Adrenal gland (tissue), 12 donors: ENCODE results near the gene KCNT1. TPM values are rescaled to one million over a fixed set of nuclear protein-coding genes. Genes with fewer than 3 reads are reported as not detected.

ENCODE experiments used
- DNase-seq, 7 donors: peaks; one replicate each; pipeline ENCODE4 v3.0.0-alpha.2; 2019 to 2020
- H3K27ac ChIP-seq, 5 donors: fragments of 200-600 bp; sonication (generic) in 4 of 5; 1 replicate in 3 of 5; 2 replicates in 2 of 5; pipeline versions ENCODE4 v1.5.1 to v1.8.0; 2016 to 2020; ENCODE audit warnings: mild to moderate bottlenecking in 1 of 5
- H3K27me3 ChIP-seq: fragments of 200-600 bp; 2 replicates; pipeline ENCODE4 v1.8.0; 2021
- H3K36me3 ChIP-seq, 2 donors: fragments of 200-600 bp; replicated peaks in 1 of 2; 1 replicate in 1 of 2; 2 replicates in 1 of 2; pipeline versions ENCODE4 v1.5.1 to v1.8.0; 2018 to 2022
- H3K4me1 ChIP-seq, 2 donors: fragments of 200-600 bp; replicated peaks in 1 of 2; 1 replicate in 1 of 2; 2 replicates in 1 of 2; pipeline versions ENCODE4 v1.5.1 to v1.8.0; 2018 to 2021
- H3K4me3 ChIP-seq, 4 donors: fragments of 200-600 bp; sonication (generic) in 3 of 4; one replicate each; pipeline ENCODE4 v1.5.1; 2016 to 2018
- H3K9me3 ChIP-seq, 3 donors: fragments of 200-600 bp; sonication (generic) in 1 of 3; replicated peaks in 1 of 3; 1 replicate in 2 of 3; 2 replicates in 1 of 3; pipeline versions ENCODE4 v1.5.1 to v1.8.0; 2016 to 2021
- POLR2A ChIP-seq, 2 donors: fragments of 450-650 bp; IDR thresholded peaks; one replicate each; pipeline ENCODE4 v1.6.1; 2017; ENCODE audit warnings: antibody characterized with exemption in 2 of 2, mild to moderate bottlenecking in 2 of 2, moderate library complexity in 1 of 2
- WGBS, 4 donors: extraction: QIAGEN DNeasy Blood & Tissue Kit in 2 of 4; methylation state at CpG; one replicate each; pipeline versions ENCODE4 v1.1.5 to v1.1.7; 2013 to 2017; 5-methylcytosine and 5-hydroxymethylcytosine counted together
- intact Hi-C, 2 donors: fragments of 100-400 bp; cut with DNase I; formaldehyde crosslinking; loops; one replicate each; pipeline versions ENCODE4 v1.14.1 to v1.15.0; 2022 to 2023
- polyA plus RNA-seq, 3 donors: library from polyadenylated mRNA; stranded (reverse); fragments of 200-250 nt in 2 of 3; fragments of 350-450 nt in 1 of 3; fragmentation: Illumina TruSeq in 1 of 3; extraction: RNeasy Lipid Tissue Mini Kit (QIAGEN cat#74804) in 1 of 3; gene quantifications; one replicate each; pipeline ENCODE4 v1.2.3, GENCODE V29; 2013 to 2014
- total RNA-seq, 9 donors: library from RNA; depleted of rRNA in 4 of 9; stranded (reverse); fragments of >200 nt in 4 of 9; fragments of 120-200 nt in 1 of 9; fragmentation: NEBNext Ultra II Directional in 1 of 9; extraction: Animal tissue kit (Norgen Biotek cat#: 25700) in 1 of 9; gene quantifications; one replicate each; pipeline versions ENCODE4 v1.1.0 to v1.2.4, GENCODE V29; 2013 to 2023
- TF ChIP-seq, protein P1 (sequence below), 6 experiments: fragments of 450-650 bp in 4 of 6; fragments of 200-600 bp in 2 of 6; sonication (generic) in 1 of 6; IDR thresholded peaks; 1 replicate in 5 of 6; 2 replicates in 1 of 6; pipeline versions ENCODE4 v1.5.1 to v1.8.0; 2016 to 2021; ENCODE audit warnings: antibody characterized with exemption in 6 of 6, mild to moderate bottlenecking in 2 of 6, moderate library complexity in 1 of 6
- donor health status: healthy with polysubstance abuse.
- donor health status: Bipolar disorder and iron deficiency.
- donor health status: DM: yes; HTN: yes; CAD: no.
- donor health status: DM: no; HTN: no; CAD: no.
- donor health status: DM: no; HTN: no; CAD: no.
- donor health status: DM: yes; HTN: yes; CAD: no.

Gene KCNT1
- total and polyA plus RNA-seq, 12 donors, result 0.05 to 2.4 (median 0.24) TPM; not detected in 6

DNA sequence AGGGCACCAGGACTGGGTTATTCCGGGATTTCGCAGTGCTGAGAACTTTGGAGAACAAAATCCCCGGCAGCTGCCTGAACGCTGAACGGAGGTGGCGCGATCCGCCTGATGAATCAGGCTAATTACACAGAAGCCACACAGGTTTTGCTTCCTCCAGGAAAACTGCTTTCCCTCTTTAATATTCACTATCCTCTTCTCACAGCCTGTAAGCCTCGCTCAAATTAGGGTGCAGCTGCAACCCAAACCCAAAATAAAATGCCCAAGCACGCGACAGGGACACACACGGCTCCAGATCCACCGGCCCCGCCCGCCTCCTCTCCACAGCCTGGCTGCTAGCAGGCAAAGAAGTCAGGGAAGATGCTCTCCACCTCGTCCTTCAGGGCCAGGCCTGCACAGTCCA, 8.7 kb upstream of the KCNT1 start:
- Histone ChIP-seq H3K27ac (no peak overlapping the region), H3K9me3 (no peaks in the 10 kb centered on the region), H3K36me3 (no peaks in the 10 kb centered on the region), H3K4me1 (no peaks in the 10 kb centered on the region), H3K4me3 (no peak overlapping the region), H3K27me3 (no peaks in the 10 kb centered on the region)
- TF ChIP-seq, protein P1, sequence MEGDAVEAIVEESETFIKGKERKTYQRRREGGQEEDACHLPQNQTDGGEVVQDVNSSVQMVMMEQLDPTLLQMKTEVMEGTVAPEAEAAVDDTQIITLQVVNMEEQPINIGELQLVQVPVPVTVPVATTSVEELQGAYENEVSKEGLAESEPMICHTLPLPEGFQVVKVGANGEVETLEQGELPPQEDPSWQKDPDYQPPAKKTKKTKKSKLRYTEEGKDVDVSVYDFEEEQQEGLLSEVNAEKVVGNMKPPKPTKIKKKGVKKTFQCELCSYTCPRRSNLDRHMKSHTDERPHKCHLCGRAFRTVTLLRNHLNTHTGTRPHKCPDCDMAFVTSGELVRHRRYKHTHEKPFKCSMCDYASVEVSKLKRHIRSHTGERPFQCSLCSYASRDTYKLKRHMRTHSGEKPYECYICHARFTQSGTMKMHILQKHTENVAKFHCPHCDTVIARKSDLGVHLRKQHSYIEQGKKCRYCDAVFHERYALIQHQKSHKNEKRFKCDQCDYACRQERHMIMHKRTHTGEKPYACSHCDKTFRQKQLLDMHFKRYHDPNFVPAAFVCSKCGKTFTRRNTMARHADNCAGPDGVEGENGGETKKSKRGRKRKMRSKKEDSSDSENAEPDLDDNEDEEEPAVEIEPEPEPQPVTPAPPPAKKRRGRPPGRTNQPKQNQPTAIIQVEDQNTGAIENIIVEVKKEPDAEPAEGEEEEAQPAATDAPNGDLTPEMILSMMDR (IDR thresholded peaks at IDR 0.05), result no peak
- TF ChIP-seq POLR2A (IDR thresholded peaks at IDR 0.05), result no peak
- DNase-seq, result no peak
- 76 to 90% (median 79%) methylated on average over 11 to 16 of the region's 16 CpGs for WGBS, 4 donors
- intact Hi-C loops, result no loop called here

DNA sequence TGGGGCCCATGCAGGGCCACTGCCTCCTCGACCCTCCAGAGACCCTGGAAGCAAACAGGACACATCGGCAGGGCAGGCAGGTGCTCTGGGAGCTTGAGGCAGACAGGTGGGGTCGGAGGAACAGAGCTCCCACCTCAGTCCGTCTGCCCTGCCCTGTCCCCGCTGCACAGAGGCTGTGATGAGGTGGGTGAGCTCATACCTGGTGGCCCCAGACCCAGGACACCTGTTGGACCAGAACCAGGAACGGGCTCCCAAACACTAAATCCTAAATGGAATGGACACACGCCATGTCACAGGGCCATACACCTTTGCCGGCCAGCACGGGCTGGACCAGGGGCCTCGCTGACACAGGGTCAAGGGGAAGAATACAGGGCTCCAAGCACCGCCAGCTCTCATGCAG, 8.2 kb upstream of the KCNT1 start:
- H3K36me3 ChIP-seq, result no peaks in the 10 kb centered on the region
- H3K27me3 ChIP-seq, result no peaks in the 10 kb centered on the region
- no peaks in the 10 kb centered on the region for H3K4me1 ChIP-seq
- H3K4me3 ChIP-seq, result no peak overlapping the region
- H3K27ac ChIP-seq, result no peak overlapping the region
- intact Hi-C loops, result no loop called here
- no peak for DNase-seq
- WGBS, 4 donors, result 73 to 88% (median 83%) methylated on average over 4 to 11 of the region's 11 CpGs
- TF ChIP-seq POLR2A (IDR thresholded peaks at IDR 0.05), result no peak
- TF ChIP-seq, protein P1 (IDR thresholded peaks at IDR 0.05), result no peak
- no peaks in the 10 kb centered on the region for H3K9me3 ChIP-seq

DNA sequence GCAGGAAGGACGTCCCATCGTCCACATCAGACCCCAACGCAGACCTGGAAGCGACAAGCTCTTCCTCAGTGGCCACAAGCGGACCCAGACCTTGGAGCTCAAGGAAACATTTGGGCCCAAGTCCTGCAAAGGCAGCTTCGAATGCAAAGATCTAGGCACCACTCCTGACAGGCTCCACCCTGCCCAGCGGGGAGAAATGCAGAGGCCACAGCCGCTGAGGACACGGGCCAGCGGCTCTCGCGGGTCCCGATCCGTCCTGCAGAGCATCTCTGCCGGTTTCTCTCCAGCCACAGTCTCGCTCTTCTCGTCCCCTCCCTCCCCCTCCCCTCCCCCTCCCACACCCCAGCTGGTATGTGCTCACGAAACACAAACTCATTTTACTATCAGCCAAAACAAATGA, 7.6 kb upstream of the KCNT1 start:
- TF ChIP-seq POLR2A (IDR thresholded peaks at IDR 0.05), result no peak
- TF ChIP-seq, protein P1 (IDR thresholded peaks at IDR 0.05), result no peak
- no peaks in the 10 kb centered on the region for H3K36me3 ChIP-seq
- WGBS, 4 donors, result 53 to 79% (median 61%) methylated on average over 13 to 18 of the region's 18 CpGs
- DNase-seq, result no peak
- intact Hi-C loops, result no loop called here
- H3K4me1 ChIP-seq, result no peaks in the 10 kb centered on the region
- no peaks in the 10 kb centered on the region for H3K27me3 ChIP-seq
- no peaks in the 10 kb centered on the region for H3K9me3 ChIP-seq
- H3K4me3 ChIP-seq, result no peak overlapping the region
- no peak overlapping the region for H3K27ac ChIP-seq

DNA sequence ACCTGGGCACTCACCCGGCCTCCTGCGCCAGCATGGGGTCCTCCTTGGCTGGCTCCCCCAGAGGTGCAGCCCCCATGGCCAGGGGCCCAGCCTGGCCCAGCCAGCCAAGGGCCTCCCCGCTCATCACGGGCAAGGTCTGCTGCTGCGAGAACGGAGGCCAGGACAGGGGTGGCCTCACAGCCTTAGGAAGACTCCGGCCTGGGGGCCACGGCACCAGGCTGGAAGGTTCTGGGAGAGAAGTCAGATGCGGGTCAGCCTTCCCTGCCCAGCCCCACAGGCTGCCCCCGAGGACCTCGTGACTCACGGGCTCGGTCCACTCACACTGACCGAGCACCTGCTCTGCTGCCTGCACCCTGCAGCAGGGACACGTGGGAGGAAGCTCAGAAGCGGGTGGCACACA, 6.9 kb upstream of the KCNT1 start:
- TF ChIP-seq, protein P1 (IDR thresholded peaks at IDR 0.05), result no peak
- TF ChIP-seq POLR2A (IDR thresholded peaks at IDR 0.05), result no peak
- Histone ChIP-seq H3K4me1 (no peaks in the 10 kb centered on the region), H3K27ac (no peak overlapping the region), H3K27me3 (no peaks in the 10 kb centered on the region), H3K9me3 (no peaks in the 10 kb centered on the region), H3K36me3 (no peaks in the 10 kb centered on the region), H3K4me3 (no peak overlapping the region)
- WGBS, 4 donors, result 86% methylated on average over 16 of the region's 16 CpGs; no CpG with 5 or more reads in 2 of the 4 donors
- no peak for DNase-seq
- intact Hi-C loops, result no loop called here
